ENCODE results near the gene SPATA31E1.

DNA sequence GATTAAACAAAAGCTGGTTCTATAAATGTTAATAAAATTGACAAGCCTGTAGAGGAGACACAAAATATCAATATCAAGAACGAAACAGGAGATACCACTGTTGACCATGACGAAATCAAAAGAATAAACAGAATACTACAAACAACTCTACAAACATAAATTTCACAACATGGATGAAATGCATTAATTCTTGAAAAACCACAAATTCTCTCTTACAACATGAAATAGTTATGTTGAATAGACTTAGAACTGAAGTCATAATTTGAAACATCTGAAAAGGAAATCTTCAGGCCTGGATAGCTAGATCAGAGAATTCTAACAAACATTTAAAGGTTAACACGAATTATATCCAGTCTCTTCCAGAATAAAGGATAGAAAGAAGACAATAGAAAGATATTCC is 28.1 kb downstream of the SPATA31E1 start:
- no peak for TF ChIP-seq POLR2A (IDR thresholded peaks at IDR 0.05)
- TF ChIP-seq, protein P1, sequence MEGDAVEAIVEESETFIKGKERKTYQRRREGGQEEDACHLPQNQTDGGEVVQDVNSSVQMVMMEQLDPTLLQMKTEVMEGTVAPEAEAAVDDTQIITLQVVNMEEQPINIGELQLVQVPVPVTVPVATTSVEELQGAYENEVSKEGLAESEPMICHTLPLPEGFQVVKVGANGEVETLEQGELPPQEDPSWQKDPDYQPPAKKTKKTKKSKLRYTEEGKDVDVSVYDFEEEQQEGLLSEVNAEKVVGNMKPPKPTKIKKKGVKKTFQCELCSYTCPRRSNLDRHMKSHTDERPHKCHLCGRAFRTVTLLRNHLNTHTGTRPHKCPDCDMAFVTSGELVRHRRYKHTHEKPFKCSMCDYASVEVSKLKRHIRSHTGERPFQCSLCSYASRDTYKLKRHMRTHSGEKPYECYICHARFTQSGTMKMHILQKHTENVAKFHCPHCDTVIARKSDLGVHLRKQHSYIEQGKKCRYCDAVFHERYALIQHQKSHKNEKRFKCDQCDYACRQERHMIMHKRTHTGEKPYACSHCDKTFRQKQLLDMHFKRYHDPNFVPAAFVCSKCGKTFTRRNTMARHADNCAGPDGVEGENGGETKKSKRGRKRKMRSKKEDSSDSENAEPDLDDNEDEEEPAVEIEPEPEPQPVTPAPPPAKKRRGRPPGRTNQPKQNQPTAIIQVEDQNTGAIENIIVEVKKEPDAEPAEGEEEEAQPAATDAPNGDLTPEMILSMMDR (IDR thresholded peaks at IDR 0.05), result no peak
- no peak for TF ChIP-seq POLR2AphosphoS5 (IDR thresholded peaks at IDR 0.05)
